B cell (primary cell): ENCODE measurements around the gene PIAS4.

ENCODE experiments used
- EZH2 ChIP-seq: IDR thresholded peaks from 2 replicates; pipeline ENCODE4 v1.6.1; 2012; ENCODE audit warnings: borderline replicate concordance, low read depth, mild to moderate bottlenecking, moderate library complexity, low read length; ENCODE audit not compliant: insufficient read depth, poor library complexity, severe bottlenecking
- TF ChIP-seq, protein P1 (sequence below): fragments of 200-600 bp; IDR thresholded peaks from one replicate; pipeline ENCODE4 v1.8.0; 2022; ENCODE audit warnings: antibody characterized with exemption, mild to moderate bottlenecking

GRCh38 chr19:4042731-4043082 is 35.2 kb downstream of the PIAS4 start:
- TF ChIP-seq, protein P1, sequence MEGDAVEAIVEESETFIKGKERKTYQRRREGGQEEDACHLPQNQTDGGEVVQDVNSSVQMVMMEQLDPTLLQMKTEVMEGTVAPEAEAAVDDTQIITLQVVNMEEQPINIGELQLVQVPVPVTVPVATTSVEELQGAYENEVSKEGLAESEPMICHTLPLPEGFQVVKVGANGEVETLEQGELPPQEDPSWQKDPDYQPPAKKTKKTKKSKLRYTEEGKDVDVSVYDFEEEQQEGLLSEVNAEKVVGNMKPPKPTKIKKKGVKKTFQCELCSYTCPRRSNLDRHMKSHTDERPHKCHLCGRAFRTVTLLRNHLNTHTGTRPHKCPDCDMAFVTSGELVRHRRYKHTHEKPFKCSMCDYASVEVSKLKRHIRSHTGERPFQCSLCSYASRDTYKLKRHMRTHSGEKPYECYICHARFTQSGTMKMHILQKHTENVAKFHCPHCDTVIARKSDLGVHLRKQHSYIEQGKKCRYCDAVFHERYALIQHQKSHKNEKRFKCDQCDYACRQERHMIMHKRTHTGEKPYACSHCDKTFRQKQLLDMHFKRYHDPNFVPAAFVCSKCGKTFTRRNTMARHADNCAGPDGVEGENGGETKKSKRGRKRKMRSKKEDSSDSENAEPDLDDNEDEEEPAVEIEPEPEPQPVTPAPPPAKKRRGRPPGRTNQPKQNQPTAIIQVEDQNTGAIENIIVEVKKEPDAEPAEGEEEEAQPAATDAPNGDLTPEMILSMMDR = no peak
- no peak for TF ChIP-seq EZH2
